Loucy (cell line): ENCODE results near the gene ADARB2.

Experiments used
- EZH2phosphoT487 ChIP-seq: fragments of 200-600 bp; IDR thresholded peaks from 2 replicates; pipeline ENCODE4 v1.6.1; 2018; ENCODE audit warnings: antibody characterized with exemption, mild to moderate bottlenecking, moderate library complexity, borderline replicate concordance
- TF ChIP-seq, protein P1 (sequence below): fragments of 200-600 bp; sonication (generic); conservative IDR thresholded peaks from 2 replicates; pipeline ENCODE4 v1.5.1; 2014; ENCODE audit warnings: mild to moderate bottlenecking, antibody characterized with exemption, low read length

- TF ChIP-seq, protein P1, sequence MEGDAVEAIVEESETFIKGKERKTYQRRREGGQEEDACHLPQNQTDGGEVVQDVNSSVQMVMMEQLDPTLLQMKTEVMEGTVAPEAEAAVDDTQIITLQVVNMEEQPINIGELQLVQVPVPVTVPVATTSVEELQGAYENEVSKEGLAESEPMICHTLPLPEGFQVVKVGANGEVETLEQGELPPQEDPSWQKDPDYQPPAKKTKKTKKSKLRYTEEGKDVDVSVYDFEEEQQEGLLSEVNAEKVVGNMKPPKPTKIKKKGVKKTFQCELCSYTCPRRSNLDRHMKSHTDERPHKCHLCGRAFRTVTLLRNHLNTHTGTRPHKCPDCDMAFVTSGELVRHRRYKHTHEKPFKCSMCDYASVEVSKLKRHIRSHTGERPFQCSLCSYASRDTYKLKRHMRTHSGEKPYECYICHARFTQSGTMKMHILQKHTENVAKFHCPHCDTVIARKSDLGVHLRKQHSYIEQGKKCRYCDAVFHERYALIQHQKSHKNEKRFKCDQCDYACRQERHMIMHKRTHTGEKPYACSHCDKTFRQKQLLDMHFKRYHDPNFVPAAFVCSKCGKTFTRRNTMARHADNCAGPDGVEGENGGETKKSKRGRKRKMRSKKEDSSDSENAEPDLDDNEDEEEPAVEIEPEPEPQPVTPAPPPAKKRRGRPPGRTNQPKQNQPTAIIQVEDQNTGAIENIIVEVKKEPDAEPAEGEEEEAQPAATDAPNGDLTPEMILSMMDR, result no peak
- no peak for TF ChIP-seq EZH2phosphoT487
These were observed 367.0 kb downstream of the ADARB2 start for GRCh38 chr10:1370298-1370697.
